ENCODE data around the gene C13orf42.

DNA sequence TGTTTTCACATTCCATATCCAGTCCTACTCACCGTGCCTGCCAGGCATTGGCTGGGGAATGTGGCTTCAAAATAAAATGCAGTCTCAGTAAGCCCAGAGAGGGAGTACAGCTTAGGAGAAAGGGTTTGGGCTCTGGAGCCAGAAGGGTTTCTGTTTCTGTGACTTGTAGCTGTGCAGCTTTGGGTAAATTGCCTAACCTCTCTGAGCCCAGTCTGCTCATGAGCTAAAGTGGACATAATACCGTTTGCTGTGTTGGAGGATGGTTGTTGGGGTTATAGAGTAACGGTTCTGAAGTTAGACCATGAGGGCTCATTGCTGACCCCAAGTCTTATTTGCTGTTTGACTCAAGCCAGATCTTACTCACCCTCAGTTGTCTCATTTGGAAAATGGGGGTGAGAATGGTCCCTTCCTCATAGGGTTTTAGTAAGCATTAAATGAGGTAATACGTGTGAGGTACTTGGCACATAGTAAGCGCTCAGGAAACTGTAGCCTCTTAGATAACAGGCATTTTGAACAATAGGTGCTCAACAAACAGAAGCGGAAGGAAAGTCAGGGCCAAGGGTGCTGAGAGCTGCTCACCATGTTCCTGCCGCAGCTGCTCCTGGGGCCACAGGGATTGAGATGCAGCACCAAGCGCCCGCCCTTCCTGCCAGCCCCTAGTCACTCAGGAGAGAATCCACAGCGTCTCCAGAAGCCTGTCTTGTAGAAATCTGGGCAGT is 45.5 kb downstream of the C13orf42 start:
- no peak for TF ChIP-seq CTCF (IDR thresholded peaks at IDR 0.05)
- TF ChIP-seq, protein P1, sequence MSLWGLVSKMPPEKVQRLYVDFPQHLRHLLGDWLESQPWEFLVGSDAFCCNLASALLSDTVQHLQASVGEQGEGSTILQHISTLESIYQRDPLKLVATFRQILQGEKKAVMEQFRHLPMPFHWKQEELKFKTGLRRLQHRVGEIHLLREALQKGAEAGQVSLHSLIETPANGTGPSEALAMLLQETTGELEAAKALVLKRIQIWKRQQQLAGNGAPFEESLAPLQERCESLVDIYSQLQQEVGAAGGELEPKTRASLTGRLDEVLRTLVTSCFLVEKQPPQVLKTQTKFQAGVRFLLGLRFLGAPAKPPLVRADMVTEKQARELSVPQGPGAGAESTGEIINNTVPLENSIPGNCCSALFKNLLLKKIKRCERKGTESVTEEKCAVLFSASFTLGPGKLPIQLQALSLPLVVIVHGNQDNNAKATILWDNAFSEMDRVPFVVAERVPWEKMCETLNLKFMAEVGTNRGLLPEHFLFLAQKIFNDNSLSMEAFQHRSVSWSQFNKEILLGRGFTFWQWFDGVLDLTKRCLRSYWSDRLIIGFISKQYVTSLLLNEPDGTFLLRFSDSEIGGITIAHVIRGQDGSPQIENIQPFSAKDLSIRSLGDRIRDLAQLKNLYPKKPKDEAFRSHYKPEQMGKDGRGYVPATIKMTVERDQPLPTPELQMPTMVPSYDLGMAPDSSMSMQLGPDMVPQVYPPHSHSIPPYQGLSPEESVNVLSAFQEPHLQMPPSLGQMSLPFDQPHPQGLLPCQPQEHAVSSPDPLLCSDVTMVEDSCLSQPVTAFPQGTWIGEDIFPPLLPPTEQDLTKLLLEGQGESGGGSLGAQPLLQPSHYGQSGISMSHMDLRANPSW (CRISPR knock-in tag; conservative IDR thresholded peaks at IDR 0.05; ENCODE audit: low read depth) = no peak
- TF ChIP-seq NR3C1 (CRISPR knock-in tag; conservative IDR thresholded peaks at IDR 0.05; ENCODE audit: low read depth) = no peak
- no peak for TF ChIP-seq E2F4 (CRISPR knock-in tag; IDR thresholded peaks at IDR 0.05; ENCODE audit: borderline replicate concordance, low read depth)
- TF ChIP-seq TP53 (CRISPR knock-in tag; IDR thresholded peaks at IDR 0.05) = no peak
- TF ChIP-seq NFYB (CRISPR knock-in tag; conservative IDR thresholded peaks at IDR 0.05; ENCODE audit: low read depth) = no peak
- no peak for TF ChIP-seq GRHL2 (CRISPR knock-in tag; IDR thresholded peaks at IDR 0.05; ENCODE audit: insufficient replicate concordance, severe bottlenecking)
- no peak for TF ChIP-seq CREB1 (CRISPR knock-in tag; IDR thresholded peaks at IDR 0.05)
- no peak for TF ChIP-seq AFF4 (CRISPR knock-in tag; IDR thresholded peaks at IDR 0.05; ENCODE audit: borderline replicate concordance)
- TF ChIP-seq ZNF232 (CRISPR knock-in tag; IDR thresholded peaks at IDR 0.05) = no peak
- TF ChIP-seq MAX (CRISPR knock-in tag; IDR thresholded peaks at IDR 0.05) = no peak
- TF ChIP-seq, protein P2, sequence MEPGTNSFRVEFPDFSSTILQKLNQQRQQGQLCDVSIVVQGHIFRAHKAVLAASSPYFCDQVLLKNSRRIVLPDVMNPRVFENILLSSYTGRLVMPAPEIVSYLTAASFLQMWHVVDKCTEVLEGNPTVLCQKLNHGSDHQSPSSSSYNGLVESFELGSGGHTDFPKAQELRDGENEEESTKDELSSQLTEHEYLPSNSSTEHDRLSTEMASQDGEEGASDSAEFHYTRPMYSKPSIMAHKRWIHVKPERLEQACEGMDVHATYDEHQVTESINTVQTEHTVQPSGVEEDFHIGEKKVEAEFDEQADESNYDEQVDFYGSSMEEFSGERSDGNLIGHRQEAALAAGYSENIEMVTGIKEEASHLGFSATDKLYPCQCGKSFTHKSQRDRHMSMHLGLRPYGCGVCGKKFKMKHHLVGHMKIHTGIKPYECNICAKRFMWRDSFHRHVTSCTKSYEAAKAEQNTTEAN (CRISPR knock-in tag; IDR thresholded peaks at IDR 0.05) = no peak
- TF ChIP-seq RELA (CRISPR knock-in tag; IDR thresholded peaks at IDR 0.05; ENCODE audit: borderline replicate concordance) = no peak
- no peak for TF ChIP-seq FOXJ3 (CRISPR knock-in tag; IDR thresholded peaks at IDR 0.05; ENCODE audit: borderline replicate concordance)

All from WTC11 (cell line).